ELR (cell line): ENCODE measurements around the gene MICAL2.

Source experiments
- DNase-seq: peaks from one replicate; pipeline ENCODE4 v3.0.0-alpha.2; 2015; ENCODE audit warnings: low read depth

Gene MICAL2

GRCh38 chr11:12287009-12287373 is 176.6 kb downstream of the MICAL2 start:
- DNase-seq = peak; percentile 95

- DNase-seq = peak; percentile 96
Measured at GRCh38 chr11:12287374-12288211, 177.2 kb downstream of the MICAL2 start.

- peak; percentile 92 for DNase-seq
Measured at GRCh38 chr11:12288212-12288930, 178.0 kb downstream of the MICAL2 start.

GRCh38 chr11:12288931-12289666 is 178.7 kb downstream of the MICAL2 start:
- DNase-seq = no peak

- no peak for DNase-seq
Measured at GRCh38 chr11:12289667-12290476, 179.5 kb downstream of the MICAL2 start.

- no peak for DNase-seq
Measured at GRCh38 chr11:12290477-12290922, 180.1 kb downstream of the MICAL2 start.

- no peak for DNase-seq
Measured at GRCh38 chr11:12291313-12291712, 180.9 kb downstream of the MICAL2 start.

GRCh38 chr11:12291766-12292165 is 181.4 kb downstream of the MICAL2 start:
- no peak for DNase-seq

- no peak for DNase-seq
Measured at GRCh38 chr11:12292766-12293165, 182.4 kb downstream of the MICAL2 start.

- DNase-seq = no peak
Measured at GRCh38 chr11:12293486-12293885, 183.1 kb downstream of the MICAL2 start.

- no peak for DNase-seq
Measured at GRCh38 chr11:12294613-12295012, 184.2 kb downstream of the MICAL2 start.

GRCh38 chr11:12295943-12296342 is 185.6 kb downstream of the MICAL2 start:
- no peak for DNase-seq

- no peak for DNase-seq
Measured at GRCh38 chr11:12298610-12299009, 188.2 kb downstream of the MICAL2 start.

GRCh38 chr11:12301379-12301778 is 191.0 kb downstream of the MICAL2 start:
- DNase-seq = no peak

- DNase-seq = peak; percentile 10
Measured at GRCh38 chr11:12303421-12304149, 193.2 kb downstream of the MICAL2 start.

GRCh38 chr11:12306830-12307229 is 196.4 kb downstream of the MICAL2 start:
- no peak for DNase-seq

GRCh38 chr11:12312132-12312531 is 201.7 kb downstream of the MICAL2 start:
- no peak for DNase-seq
